Kidney (tissue), 14 donors: ENCODE measurements around the gene DLGAP4. TPM values are rescaled to one million over a fixed set of nuclear protein-coding genes. Genes with fewer than 3 reads are reported as not detected.

Experiments
- DNase-seq, 5 donors: peaks; one replicate each; pipeline ENCODE4 v3.0.0-alpha.2; 2013 to 2020
- FAIRE-seq: peaks from 2 replicates; lab custom pipeline; 2012; peaks lifted over from hg19 to GRCh38; lab: Jason Lieb, UNC
- H3K27ac ChIP-seq, 2 donors: one replicate each; pipeline ENCODE4 v1.7.0; 2013; ENCODE audit warnings: low read depth in 2 of 2, low read length in 2 of 2, inconsistent platforms in 1 of 2
- H3K27me3 ChIP-seq: one replicate; pipeline ENCODE4 v1.7.1; 2013; ENCODE audit warnings: low read length, inconsistent platforms; ENCODE audit not compliant: control insufficient read depth, insufficient read depth
- H3K36me3 ChIP-seq, 3 donors: one replicate each; pipeline versions ENCODE4 v1.7.0 to v1.7.1; 2013; ENCODE audit warnings: low read length in 3 of 3, control low read depth in 1 of 3, inconsistent platforms in 1 of 3; ENCODE audit not compliant: insufficient read depth in 3 of 3, control insufficient read depth in 2 of 3
- H3K4me1 ChIP-seq, 3 donors: one replicate each; pipeline versions ENCODE4 v1.7.0 to v1.7.1; 2013; ENCODE audit warnings: low read length in 3 of 3, inconsistent platforms in 1 of 3, low read depth in 1 of 3; ENCODE audit not compliant: control insufficient read depth in 2 of 3, insufficient read depth in 2 of 3
- H3K4me3 ChIP-seq, 3 donors: one replicate each; pipeline versions ENCODE4 v1.7.0 to v1.8.1; 2013; ENCODE audit warnings: low read length in 3 of 3, control low read depth in 1 of 3, inconsistent platforms in 1 of 3
- H3K9ac ChIP-seq, 3 donors: one replicate each; pipeline versions ENCODE4 v1.7.0 to v1.7.1; 2013; ENCODE audit warnings: low read length in 3 of 3, control low read depth in 1 of 3, inconsistent platforms in 1 of 3
- H3K9me3 ChIP-seq, 3 donors: one replicate each; pipeline versions ENCODE4 v1.7.0 to v1.7.1; 2013; ENCODE audit warnings: low read length in 3 of 3, control low read depth in 1 of 3, inconsistent platforms in 1 of 3; ENCODE audit not compliant: control insufficient read depth in 2 of 3, insufficient read depth in 1 of 3
- intact Hi-C: fragments of 100-400 bp; cut with DNase I; formaldehyde crosslinking; loops from one replicate; pipeline ENCODE4 v1.11.1; 2022
- polyA plus RNA-seq: library from polyadenylated mRNA; stranded (reverse); fragments of 350-450 nt; fragmentation: Illumina TruSeq; extraction: RNeasy Lipid Tissue Mini Kit (QIAGEN cat#74804); gene quantifications from one replicate; pipeline ENCODE4 v1.2.3, GENCODE V29; 2014; ENCODE audit warnings: low read depth, low replicate concordance; ENCODE audit not compliant: insufficient read depth
- total RNA-seq: library from RNA; stranded (reverse); fragmentation: NEBNext Ultra II Directional; extraction: Animal tissue kit (Norgen Biotek cat#: 25700); gene quantifications from one replicate; pipeline ENCODE4 v1.2.1, GENCODE V29; 2021
- TF ChIP-seq, protein P1 (sequence below): IDR thresholded peaks from 3 replicates; pipeline ENCODE4 v1.5.1; 2012; ENCODE audit warnings: mild to moderate bottlenecking, moderate library complexity, borderline replicate concordance; ENCODE audit not compliant: insufficient read depth; ENCODE audit errors: extremely low read depth
- donor health status: control.
- donor health status: control.
- donor health status: control.
- donor health status: control.
- donor health status: control.
- donor health status: DM: yes; HTN: yes; CAD: no.
- donor health status: Normal renal cell carcinoma (clear cell type).

The DLGAP4 gene
- total and polyA plus RNA-seq, 2 donors from 2014 or later: 19.6 to 62.4 TPM

DNA sequence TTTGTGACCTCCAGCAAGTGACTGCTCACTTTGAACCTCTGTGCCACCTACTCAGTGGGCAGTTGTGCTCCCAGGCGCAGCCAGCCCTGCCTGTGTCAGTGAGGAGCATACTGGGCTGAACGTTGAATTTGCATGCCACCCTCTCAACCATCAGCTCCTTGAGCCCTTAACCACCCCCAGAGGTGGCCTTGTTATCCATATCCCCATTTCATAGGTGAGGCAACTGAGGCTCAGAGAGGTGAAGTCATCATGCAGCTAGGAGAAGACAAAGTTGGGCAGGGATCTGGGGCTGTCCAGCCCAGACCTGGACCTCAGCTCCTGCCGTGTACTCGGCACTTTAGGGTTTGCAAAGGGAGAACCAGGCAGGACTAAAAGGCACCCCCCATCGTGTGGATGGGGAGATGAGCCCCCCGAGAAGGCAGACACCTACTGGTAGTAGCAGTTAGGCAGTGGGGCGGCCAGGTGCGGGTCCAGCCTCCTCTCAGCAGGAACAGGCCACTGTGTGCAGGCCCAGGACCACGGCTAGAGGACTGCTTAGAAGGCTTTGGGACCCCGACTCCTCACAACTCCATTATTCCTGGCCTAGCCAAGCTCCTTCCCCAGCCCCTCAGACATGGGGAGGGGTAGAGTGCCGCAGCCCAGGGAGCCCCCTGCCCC is 134.4 kb downstream of the DLGAP4 start:
- no peak overlapping the region for H3K9ac ChIP-seq
- H3K36me3 ChIP-seq: no peaks in the 10 kb centered on the region
- FAIRE-seq: no peak
- no peak overlapping the region for H3K4me3 ChIP-seq
- H3K27ac ChIP-seq: no peak overlapping the region
- no peaks in the 10 kb centered on the region for H3K27me3 ChIP-seq
- DNase-seq: no peak
- TF ChIP-seq, protein P1, sequence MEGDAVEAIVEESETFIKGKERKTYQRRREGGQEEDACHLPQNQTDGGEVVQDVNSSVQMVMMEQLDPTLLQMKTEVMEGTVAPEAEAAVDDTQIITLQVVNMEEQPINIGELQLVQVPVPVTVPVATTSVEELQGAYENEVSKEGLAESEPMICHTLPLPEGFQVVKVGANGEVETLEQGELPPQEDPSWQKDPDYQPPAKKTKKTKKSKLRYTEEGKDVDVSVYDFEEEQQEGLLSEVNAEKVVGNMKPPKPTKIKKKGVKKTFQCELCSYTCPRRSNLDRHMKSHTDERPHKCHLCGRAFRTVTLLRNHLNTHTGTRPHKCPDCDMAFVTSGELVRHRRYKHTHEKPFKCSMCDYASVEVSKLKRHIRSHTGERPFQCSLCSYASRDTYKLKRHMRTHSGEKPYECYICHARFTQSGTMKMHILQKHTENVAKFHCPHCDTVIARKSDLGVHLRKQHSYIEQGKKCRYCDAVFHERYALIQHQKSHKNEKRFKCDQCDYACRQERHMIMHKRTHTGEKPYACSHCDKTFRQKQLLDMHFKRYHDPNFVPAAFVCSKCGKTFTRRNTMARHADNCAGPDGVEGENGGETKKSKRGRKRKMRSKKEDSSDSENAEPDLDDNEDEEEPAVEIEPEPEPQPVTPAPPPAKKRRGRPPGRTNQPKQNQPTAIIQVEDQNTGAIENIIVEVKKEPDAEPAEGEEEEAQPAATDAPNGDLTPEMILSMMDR: no peak
- no peaks in the 10 kb centered on the region for H3K4me1 ChIP-seq
- intact Hi-C loops: no loop called here
- no peaks in the 10 kb centered on the region for H3K9me3 ChIP-seq

DNA sequence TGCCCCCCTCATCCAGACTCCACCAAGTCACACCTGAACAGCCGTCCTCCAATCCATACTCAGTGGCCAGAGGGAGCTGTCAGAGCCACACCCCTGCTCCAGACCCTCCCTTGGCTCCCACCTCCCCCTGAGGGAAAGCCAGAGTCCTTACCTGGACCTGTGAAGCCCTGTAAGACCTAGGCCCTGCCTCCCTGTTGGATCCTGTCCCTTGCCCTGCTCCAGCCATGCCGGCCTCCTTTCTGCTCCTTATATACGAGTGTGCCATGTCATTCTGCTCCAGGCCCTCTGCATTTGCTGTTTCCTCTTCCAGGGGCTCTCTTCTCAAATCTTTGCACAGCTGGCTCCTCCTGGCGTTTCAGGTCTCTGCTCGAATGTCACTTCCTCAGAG is 134.9 kb downstream of the DLGAP4 start:
- intact Hi-C loops: no loop called here
- Histone ChIP-seq H3K27ac (no peak overlapping the region), H3K9ac (no peak overlapping the region), H3K36me3 (no peaks in the 10 kb centered on the region), H3K4me3 (no peak overlapping the region), H3K9me3 (no peaks in the 10 kb centered on the region), H3K27me3 (no peaks in the 10 kb centered on the region), H3K4me1 (no peaks in the 10 kb centered on the region)
- TF ChIP-seq, protein P1: no peak
- FAIRE-seq: no peak
- no peak for DNase-seq

DNA sequence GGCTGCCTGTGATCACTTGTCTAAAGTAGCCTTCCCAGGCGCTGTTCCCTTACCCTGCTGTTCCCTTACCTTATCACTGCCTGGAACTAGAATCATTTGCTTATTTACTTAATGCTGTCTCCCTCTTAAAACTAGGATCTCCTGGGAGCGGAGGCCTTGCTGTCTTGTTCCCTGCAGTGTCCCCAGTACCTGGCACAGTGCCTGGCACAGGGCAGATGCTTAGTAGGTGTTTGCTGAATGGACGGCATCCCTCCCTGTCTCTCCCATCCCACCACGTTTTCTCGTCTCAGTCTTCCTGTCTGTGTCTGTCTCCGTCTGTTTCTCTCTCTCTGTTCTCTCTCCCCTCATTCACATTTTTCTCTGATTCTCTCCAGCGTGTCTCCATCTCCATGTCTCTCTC is 135.3 kb downstream of the DLGAP4 start:
- TF ChIP-seq, protein P1: no peak
- intact Hi-C loops: no loop called here
- Histone ChIP-seq H3K36me3 (no peaks in the 10 kb centered on the region), H3K4me1 (no peaks in the 10 kb centered on the region), H3K4me3 (no peak overlapping the region), H3K9me3 (no peaks in the 10 kb centered on the region), H3K27me3 (no peaks in the 10 kb centered on the region), H3K9ac (no peak overlapping the region), H3K27ac (no peak overlapping the region)
- DNase-seq: no peak
- no peak for FAIRE-seq

DNA sequence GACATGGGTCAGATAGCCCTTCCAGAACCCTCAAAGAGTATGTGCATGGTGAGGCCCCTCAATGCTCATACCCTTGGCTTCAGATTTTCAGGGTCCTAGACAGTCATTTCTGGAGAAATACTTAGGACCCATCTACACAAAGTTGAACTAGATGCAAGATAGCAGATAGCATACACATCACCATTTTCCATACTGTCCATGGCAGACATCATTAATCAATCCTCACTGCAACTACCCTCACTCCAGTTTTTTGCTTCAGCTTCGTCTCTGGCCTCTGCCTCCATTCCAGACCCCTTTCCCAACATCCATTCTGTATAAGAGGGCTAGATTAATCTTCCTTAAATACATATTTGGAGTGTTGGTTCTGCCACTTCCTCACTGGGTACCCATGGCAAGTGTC is 139.7 kb downstream of the DLGAP4 start:
- Histone ChIP-seq H3K9me3 (no peaks in the 10 kb centered on the region), H3K9ac (no peak overlapping the region), H3K4me1 (no peaks in the 10 kb centered on the region), H3K36me3 (no peaks in the 10 kb centered on the region), H3K27ac (no peak overlapping the region), H3K4me3 (no peak overlapping the region), H3K27me3 (no peaks in the 10 kb centered on the region)
- TF ChIP-seq, protein P1: no peak
- FAIRE-seq (no peak), DNase-seq (no peak)
- intact Hi-C loops: no loop called here
